CD8-positive, alpha-beta memory T cell (primary cell): ENCODE measurements around the gene MOG. TPM values are rescaled to one million over a fixed set of nuclear protein-coding genes. Genes with fewer than 3 reads are reported as not detected.

Experiments
- CTCF ChIA-PET: fragments of 350-600 bp; sonication (Branson Sonifier 250); formaldehyde crosslinking; loops from one replicate; lab custom pipeline; 2021; ENCODE audit warnings: antibody characterized with exemption; lab: Charles Lee
- POLR2A ChIA-PET: fragments of 350-600 bp; sonication (Branson Sonifier 250); formaldehyde crosslinking; loops from one replicate; lab custom pipeline; 2021; ENCODE audit warnings: antibody characterized with exemption; lab: Charles Lee
- DNase-seq, 5 donors: peaks; one replicate each; pipeline versions ENCODE4 v3.0.0 to v3.0.0-alpha.2; 2020 to 2022; ENCODE audit warnings: mixed read lengths in 1 of 5
- H3K27ac ChIP-seq: one replicate; pipeline ENCODE4 v1.7.0; 2013; ENCODE audit warnings: low read depth, mild to moderate bottlenecking, low read length, moderate library complexity
- H3K27me3 ChIP-seq: 2 replicates; pipeline ENCODE4 v1.7.0; 2013; ENCODE audit warnings: low read length, mild to moderate bottlenecking; ENCODE audit not compliant: insufficient read depth, poor library complexity, severe bottlenecking
- H3K36me3 ChIP-seq: 2 replicates; pipeline ENCODE4 v1.7.0; 2013; ENCODE audit warnings: mild to moderate bottlenecking, low read length, moderate library complexity; ENCODE audit not compliant: insufficient read depth
- H3K4me1 ChIP-seq: 2 replicates; pipeline ENCODE4 v1.7.0; 2013; ENCODE audit warnings: mild to moderate bottlenecking, low read length, moderate library complexity; ENCODE audit not compliant: insufficient read depth
- H3K4me3 ChIP-seq: 2 replicates; pipeline ENCODE4 v1.7.0; 2013; ENCODE audit warnings: mild to moderate bottlenecking, low read length
- H3K9me3 ChIP-seq: 2 replicates; pipeline ENCODE4 v1.7.0; 2013; ENCODE audit warnings: mild to moderate bottlenecking, low read length
- H3K27ac Mint-ChIP-seq, 8 donors: one replicate each; pipeline ENCODE4 v1.8.0; 2020 to 2021; ENCODE audit warnings: mixed read lengths in 8 of 8, mild to moderate bottlenecking in 6 of 8, inconsistent platforms in 3 of 8, moderate library complexity in 3 of 8
- H3K27me3 Mint-ChIP-seq, 2 donors: one replicate each; pipeline ENCODE4 v1.8.0; 2020 to 2021; ENCODE audit warnings: mixed read lengths in 2 of 2, mild to moderate bottlenecking in 1 of 2, moderate library complexity in 1 of 2
- H3K36me3 Mint-ChIP-seq, 3 donors: one replicate each; pipeline ENCODE4 v1.8.0; 2020 to 2021; ENCODE audit warnings: mixed read lengths in 3 of 3, inconsistent platforms in 1 of 3, mild to moderate bottlenecking in 1 of 3
- H3K4me1 Mint-ChIP-seq, 3 donors: one replicate each; pipeline ENCODE4 v1.8.0; 2020 to 2021; ENCODE audit warnings: mixed read lengths in 3 of 3, inconsistent platforms in 1 of 3, mild to moderate bottlenecking in 1 of 3
- H3K4me3 Mint-ChIP-seq, 7 donors: one replicate each; pipeline ENCODE4 v1.8.0; 2020 to 2021; ENCODE audit warnings: mixed read lengths in 7 of 7, mild to moderate bottlenecking in 6 of 7, moderate library complexity in 4 of 7, inconsistent platforms in 2 of 7
- H3K9me3 Mint-ChIP-seq, 5 donors: one replicate each; pipeline ENCODE4 v1.8.0; 2020 to 2022; ENCODE audit warnings: mixed read lengths in 5 of 5, mild to moderate bottlenecking in 3 of 5, moderate library complexity in 2 of 5, inconsistent platforms in 1 of 5
- polyA plus RNA-seq: library from polyadenylated mRNA; unstranded; fragments of 300-500 nt; fragmentation: Illumina TruSeq; gene quantifications from one replicate; pipeline ENCODE4 v1.2.3, GENCODE V29; 2021
- total RNA-seq, 2 experiments: library from RNA; stranded (reverse); gene quantifications; one replicate each; pipeline ENCODE4 v1.2.3, GENCODE V29; 2021

The MOG gene
- total RNA-seq (not detected), polyA plus RNA-seq (not detected)

GRCh38 chr6:29656798-29657197 lies at the start of gene MOG:
MOG (plus strand) TSS chr6:29657092; CDS start chr6:29657210, 118 bp downstream.
- H3K4me3 Mint-ChIP-seq, result no peak within 1 kb of the TSS
- DNase-seq, result no peak
- H3K36me3 ChIP-seq, result no peaks in the 10 kb centered on the region
- peaks cover under 1% of the 10 kb centered on the region in 3 donors for H3K4me1 Mint-ChIP-seq
- H3K27ac Mint-ChIP-seq, result no peak within 1 kb of the TSS
- H3K36me3 Mint-ChIP-seq, result peaks cover 0 to 4% (median 0%) of the 10 kb centered on the region in 3 donors
- ChIA-PET POLR2A (no interaction called here), CTCF (interaction anchor here (1.0 kb wide), 1 partner anchor 9 kb away, joined by 3 read pairs; no protein-coding TSS in a partner anchor)
- H3K27me3 Mint-ChIP-seq, result peaks cover 28 to 39% of the 10 kb centered on the region in 2 donors
- no peak within 1 kb of the TSS for H3K4me3 ChIP-seq
- no peaks in the 10 kb centered on the region for H3K9me3 Mint-ChIP-seq
- no peaks in the 10 kb centered on the region for H3K4me1 ChIP-seq
- H3K9me3 ChIP-seq, result no peaks in the 10 kb centered on the region
- no peak within 1 kb of the TSS for H3K27ac ChIP-seq
- H3K27me3 ChIP-seq, result no peaks in the 10 kb centered on the region

DNA sequence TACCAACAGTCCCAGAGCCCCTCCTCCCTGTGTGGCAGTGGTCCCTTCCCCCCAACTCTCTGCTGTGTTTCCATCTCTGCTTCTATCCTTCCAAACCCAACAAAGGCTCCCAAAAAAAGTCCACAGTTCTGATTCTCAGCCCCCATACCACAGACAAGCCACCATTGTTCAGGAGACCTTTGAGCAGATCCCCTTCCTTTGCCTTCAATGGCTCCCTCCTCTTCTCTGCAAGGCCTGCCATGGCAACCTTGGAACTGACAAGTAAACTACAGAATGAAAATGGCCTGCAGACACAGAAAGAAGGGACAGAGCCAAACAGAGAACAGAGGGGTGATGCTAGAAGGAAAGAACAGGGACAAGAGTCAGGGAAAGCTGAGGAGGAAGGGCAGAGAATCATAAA lies 48.8 kb upstream of the MOG start:
- H3K4me3 Mint-ChIP-seq, result no peak overlapping the region
- Histone ChIP-seq H3K4me1 (no peaks in the 10 kb centered on the region), H3K27ac (no peak overlapping the region), H3K27me3 (no peaks in the 10 kb centered on the region), H3K9me3 (no peaks in the 10 kb centered on the region), H3K4me3 (no peak overlapping the region), H3K36me3 (peaks cover 7% of the 10 kb centered on the region)
- H3K27me3 Mint-ChIP-seq, result peaks cover 0 to 7% of the 10 kb centered on the region in 2 donors
- peaks cover 9 to 60% (median 23%) of the 10 kb centered on the region in 3 donors for H3K36me3 Mint-ChIP-seq
- no peak for DNase-seq
- no peaks in the 10 kb centered on the region for H3K9me3 Mint-ChIP-seq
- H3K27ac Mint-ChIP-seq, result no peak overlapping the region
- ChIA-PET CTCF (no interaction called here), POLR2A (no interaction called here)
- peaks cover 0 to 2% (median 0%) of the 10 kb centered on the region in 3 donors for H3K4me1 Mint-ChIP-seq

GRCh38 chr6:29610540-29610939 lies 46.4 kb upstream of the MOG start:
- CTCF ChIA-PET, result no interaction called here
- H3K4me1 Mint-ChIP-seq, result peaks cover 0 to 2% (median 0%) of the 10 kb centered on the region in 3 donors
- H3K27me3 Mint-ChIP-seq, result peaks cover 0 to 4% of the 10 kb centered on the region in 2 donors
- H3K36me3 Mint-ChIP-seq, result peaks cover 12 to 57% (median 21%) of the 10 kb centered on the region in 3 donors
- H3K4me3 Mint-ChIP-seq, result no peak overlapping the region
- Histone ChIP-seq H3K36me3 (peaks cover 7% of the 10 kb centered on the region), H3K27me3 (no peaks in the 10 kb centered on the region), H3K4me1 (no peaks in the 10 kb centered on the region), H3K27ac (no peak overlapping the region), H3K9me3 (no peaks in the 10 kb centered on the region), H3K4me3 (no peak overlapping the region)
- no peak for DNase-seq
- no peaks in the 10 kb centered on the region for H3K9me3 Mint-ChIP-seq
- H3K27ac Mint-ChIP-seq, result no peak overlapping the region
- POLR2A ChIA-PET, result no interaction called here

DNA sequence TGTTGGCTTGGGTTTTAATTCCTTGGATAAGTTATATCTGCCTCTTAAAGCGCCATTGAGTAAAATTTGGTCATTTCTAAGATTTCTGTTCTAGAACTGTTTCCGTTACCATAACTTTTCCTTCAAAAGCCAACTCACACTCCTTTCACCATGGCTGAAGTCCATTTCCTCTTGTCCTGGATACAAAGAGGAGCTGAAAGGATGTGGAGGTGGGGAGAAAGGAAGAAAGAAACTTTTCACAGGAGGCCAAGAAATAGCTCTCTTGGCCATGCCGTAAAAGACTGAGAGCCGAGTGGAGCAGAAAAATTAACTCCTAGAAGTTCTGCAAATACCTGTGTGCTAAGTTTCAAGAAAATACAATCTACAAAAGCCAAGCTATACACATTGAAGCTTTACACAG lies 45.5 kb upstream of the MOG start:
- H3K27me3 Mint-ChIP-seq, result peaks cover 0 to 4% of the 10 kb centered on the region in 2 donors
- Histone ChIP-seq H3K36me3 (peaks cover 7% of the 10 kb centered on the region), H3K27ac (no peak overlapping the region), H3K4me3 (no peak overlapping the region), H3K9me3 (no peaks in the 10 kb centered on the region), H3K4me1 (no peaks in the 10 kb centered on the region), H3K27me3 (no peaks in the 10 kb centered on the region)
- H3K4me3 Mint-ChIP-seq, result no peak overlapping the region
- peaks cover 0 to 2% (median 0%) of the 10 kb centered on the region in 3 donors for H3K4me1 Mint-ChIP-seq
- CTCF ChIA-PET, result no interaction called here
- H3K36me3 Mint-ChIP-seq, result peaks cover 12 to 48% (median 21%) of the 10 kb centered on the region in 3 donors
- H3K9me3 Mint-ChIP-seq, result no peaks in the 10 kb centered on the region
- H3K27ac Mint-ChIP-seq, result peak overlapping the region in 1 of 8 donors; percentile 12
- POLR2A ChIA-PET, result interaction anchor here (0.6 kb wide), 1 partner anchor 1031 kb away, joined by 5 read pairs; no protein-coding TSS in a partner anchor
- no peak for DNase-seq

DNA sequence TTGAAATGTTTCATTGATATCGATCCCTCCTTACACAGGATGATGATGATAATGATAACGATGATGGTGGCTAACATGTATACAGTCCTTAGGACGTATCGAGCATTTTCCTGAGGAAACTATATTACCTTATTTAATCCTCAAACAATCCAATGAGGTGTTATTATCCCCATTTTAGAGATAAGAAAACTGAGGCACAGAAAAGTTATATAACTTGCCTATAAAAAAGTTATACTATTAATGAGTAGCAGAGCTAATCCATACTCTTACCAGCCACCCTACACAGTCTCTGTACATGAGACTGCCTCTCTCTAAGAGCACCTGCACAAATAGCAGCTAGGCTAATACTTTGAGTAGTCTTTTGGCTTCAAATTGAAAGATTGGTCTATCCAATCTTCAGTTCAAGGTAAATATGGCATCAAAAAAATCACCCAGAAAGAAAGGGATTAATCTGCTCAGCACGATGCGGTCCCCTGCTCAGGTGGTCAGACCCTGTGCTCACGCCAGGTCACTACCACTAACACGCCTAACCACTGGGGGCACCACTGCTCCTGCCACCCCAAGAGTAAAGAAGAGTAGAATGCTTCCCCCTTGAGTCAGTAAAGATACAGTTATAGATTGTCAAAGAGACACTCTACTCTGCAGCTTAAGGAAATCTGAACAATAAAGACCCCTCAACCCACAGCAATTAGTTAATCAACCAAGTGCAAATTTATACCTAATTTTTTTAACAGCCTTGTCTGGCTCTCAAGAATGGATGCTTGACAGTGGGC lies 38.9 kb upstream of the MOG start:
- H3K9me3 ChIP-seq, result no peaks in the 10 kb centered on the region
- Mint-ChIP-seq H3K27me3 (peaks cover 0 to 1% of the 10 kb centered on the region in 2 donors), H3K4me3 (no peak overlapping the region), H3K36me3 (peaks cover 3 to 47% (median 3%) of the 10 kb centered on the region in 3 donors), H3K9me3 (no peaks in the 10 kb centered on the region), H3K27ac (peak overlapping the region in 1 of 8 donors; percentile 20), H3K4me1 (no peaks in the 10 kb centered on the region)
- H3K4me1 ChIP-seq, result no peaks in the 10 kb centered on the region
- POLR2A ChIA-PET, result no interaction called here
- CTCF ChIA-PET, result interaction anchor here (1.0 to 1.1 kb wide), 3 partner anchors 12 to 110 kb away, joined by 3 to 4 read pairs (median 3); no protein-coding TSS in a partner anchor
- peaks cover 2% of the 10 kb centered on the region for H3K36me3 ChIP-seq
- H3K4me3 ChIP-seq, result no peak overlapping the region
- no peaks in the 10 kb centered on the region for H3K27me3 ChIP-seq
- DNase-seq, result no peak
- H3K27ac ChIP-seq, result no peak overlapping the region

GRCh38 chr6:29619578-29620160 lies 37.2 kb upstream of the MOG start:
- DNase-seq, result no peak
- POLR2A ChIA-PET, result no interaction called here
- no peaks in the 10 kb centered on the region for H3K4me1 Mint-ChIP-seq
- Histone ChIP-seq H3K27ac (no peak overlapping the region), H3K4me3 (no peak overlapping the region), H3K4me1 (no peaks in the 10 kb centered on the region), H3K9me3 (no peaks in the 10 kb centered on the region), H3K36me3 (no peaks in the 10 kb centered on the region), H3K27me3 (no peaks in the 10 kb centered on the region)
- H3K27ac Mint-ChIP-seq, result peak overlapping the region in 1 of 8 donors; percentile 8
- no peak overlapping the region for H3K4me3 Mint-ChIP-seq
- CTCF ChIA-PET, result no interaction called here
- peaks cover 0 to 33% (median under 1%) of the 10 kb centered on the region in 3 donors for H3K36me3 Mint-ChIP-seq
- peaks cover 0 to 5% of the 10 kb centered on the region in 2 donors for H3K27me3 Mint-ChIP-seq
- no peaks in the 10 kb centered on the region for H3K9me3 Mint-ChIP-seq

DNA sequence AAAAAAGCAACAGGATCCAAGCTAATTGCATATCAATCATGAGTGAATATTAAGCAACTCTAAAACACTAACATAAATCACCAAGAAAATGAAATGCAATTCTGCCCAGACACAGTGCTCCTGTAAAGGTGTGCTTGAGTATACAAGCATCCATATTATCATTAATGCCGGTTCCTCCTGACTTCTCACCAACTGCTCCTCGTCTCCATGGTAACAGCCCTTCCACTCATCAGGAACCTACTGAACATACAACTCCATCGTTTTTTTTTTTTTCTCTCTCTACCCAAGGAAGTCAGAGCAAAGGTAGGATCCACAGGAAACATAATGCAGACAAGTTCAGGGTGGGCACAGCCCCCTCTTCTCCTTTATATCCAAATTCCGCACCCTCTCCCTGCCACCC lies 36.3 kb upstream of the MOG start:
- Histone ChIP-seq H3K36me3 (no peaks in the 10 kb centered on the region), H3K27me3 (no peaks in the 10 kb centered on the region), H3K9me3 (no peaks in the 10 kb centered on the region), H3K27ac (no peak overlapping the region), H3K4me3 (no peak overlapping the region), H3K4me1 (no peaks in the 10 kb centered on the region)
- ChIA-PET POLR2A (no interaction called here), CTCF (no interaction called here)
- H3K4me1 Mint-ChIP-seq, result no peaks in the 10 kb centered on the region
- peak overlapping the region in 3 of 8 donors; percentile 8 to 11 (median 9) for H3K27ac Mint-ChIP-seq
- no peak overlapping the region for H3K4me3 Mint-ChIP-seq
- peaks cover 0 to 32% (median 0%) of the 10 kb centered on the region in 3 donors for H3K36me3 Mint-ChIP-seq
- no peaks in the 10 kb centered on the region for H3K9me3 Mint-ChIP-seq
- peaks cover 0 to 8% of the 10 kb centered on the region in 2 donors for H3K27me3 Mint-ChIP-seq
- DNase-seq, result no peak

GRCh38 chr6:29624520-29624961 lies 32.4 kb upstream of the MOG start:
- peaks cover 0 to 14% of the 10 kb centered on the region in 2 donors for H3K27me3 Mint-ChIP-seq
- POLR2A ChIA-PET, result no interaction called here
- H3K27ac ChIP-seq, result no peak overlapping the region
- no peaks in the 10 kb centered on the region for H3K9me3 ChIP-seq
- no peaks in the 10 kb centered on the region for H3K36me3 ChIP-seq
- H3K9me3 Mint-ChIP-seq, result no peaks in the 10 kb centered on the region
- peaks cover 18 to 20% (median 18%) of the 10 kb centered on the region in 3 donors for H3K4me1 Mint-ChIP-seq
- H3K4me1 ChIP-seq, result peaks cover 8% of the 10 kb centered on the region
- H3K27me3 ChIP-seq, result no peaks in the 10 kb centered on the region
- H3K27ac Mint-ChIP-seq, result peak overlapping the region in 3 of 8 donors; percentile 12 to 79 (median 36)
- CTCF ChIA-PET, result interaction anchor here (1.1 to 8.4 kb wide), 2 partner anchors 11 to 25 kb away, joined by 3 to 34 read pairs; no protein-coding TSS in a partner anchor
- no peak overlapping the region for H3K4me3 ChIP-seq
- H3K36me3 Mint-ChIP-seq, result peaks cover 0 to 25% (median 0%) of the 10 kb centered on the region in 3 donors
- peak overlapping the region in 1 of 7 donors; percentile 16 for H3K4me3 Mint-ChIP-seq
- DNase-seq, result no peak
